ENCODE results near the gene ATG9B. TPM values are rescaled to one million over a fixed set of nuclear protein-coding genes. Genes with fewer than 3 reads are reported as not detected.

The ATG9B gene
- total and polyA plus RNA-seq, 2 of the 13 experiments (the other 11 are each of a cell fraction or from before 2014, with no cell fraction given): 0.24 TPM; not detected in 1

- TF ChIP-seq TBX3 (IDR thresholded peaks at IDR 0.05; ENCODE audit: borderline replicate concordance) (no peak; the same call in 1 of the 2 replicates), ZNF616 (CRISPR knock-in tag; IDR thresholded peaks at IDR 0.05; ENCODE audit: low read depth) (no peak), ZBTB3 (CRISPR knock-in tag; IDR thresholded peaks at IDR 0.05; ENCODE audit: borderline replicate concordance, low read depth) (no peak), TGIF2 (CRISPR knock-in tag; IDR thresholded peaks at IDR 0.05) (no peak), BCL6 (CRISPR knock-in tag; IDR thresholded peaks at IDR 0.05) (no peak; the same call in 1 of the 2 replicates), ZNF609 (CRISPR knock-in tag; IDR thresholded peaks at IDR 0.05; ENCODE audit: borderline replicate concordance) (peak; percentile 52), ZBTB10 (CRISPR knock-in tag; IDR thresholded peaks at IDR 0.05; ENCODE audit: borderline replicate concordance) (no peak), HOXA5 (CRISPR knock-in tag; IDR thresholded peaks at IDR 0.05) (no peak), CBX5 (CRISPR knock-in tag; IDR thresholded peaks at IDR 0.05; ENCODE audit: borderline replicate concordance) (no peak), EHMT2 (IDR thresholded peaks at IDR 0.05; ENCODE audit: borderline replicate concordance, low read depth, low read length) (no peak), ZFP91 (CRISPR knock-in tag; IDR thresholded peaks at IDR 0.05; ENCODE audit: borderline replicate concordance) (peak; percentile 81; the same call in 1 of the 2 replicates), SRY (CRISPR knock-in tag; IDR thresholded peaks at IDR 0.05) (peak; percentile 46; the same call in 1 of the 2 replicates), NR3C1 (CRISPR knock-in tag; IDR thresholded peaks at IDR 0.05) (no peak), MEIS2 (CRISPR knock-in tag; IDR thresholded peaks at IDR 0.05) (no peak; the same call in 1 of the 2 replicates), ZNF296 (CRISPR knock-in tag; conservative IDR thresholded peaks at IDR 0.05) (no peak), KLF11 (CRISPR knock-in tag; IDR thresholded peaks at IDR 0.05) (peak; percentile 61; the same call in 1 of the 2 replicates), ATF3 (CRISPR knock-in tag; IDR thresholded peaks at IDR 0.05) (no peak), BRF2 (CRISPR knock-in tag; IDR thresholded peaks at IDR 0.05) (no peak)
Observed at GRCh38 chr7:151062399-151063211, 38.3 kb upstream of the ATG9B start (continued).
